HepG2 (cell line): ENCODE measurements around the gene DCLRE1C.

ENCODE experiments used
- DNMT3B ChIP-seq: conservative IDR thresholded peaks from 2 replicates; pipeline ENCODE4 v1.6.1; 2016; ENCODE audit warnings: missing biosample characterization, control low read depth
- JUN ChIP-seq: sonication (generic); formaldehyde crosslinking; IDR thresholded peaks from 2 replicates; pipeline ENCODE4 v1.4.0; 2020; ENCODE audit warnings: mild to moderate bottlenecking, missing genetic modification reagents
- JUND ChIP-seq: sonication (generic); formaldehyde crosslinking; IDR thresholded peaks from 2 replicates; pipeline ENCODE4 v1.8.0; 2022; ENCODE audit warnings: mild to moderate bottlenecking, missing genetic modification reagents
- MATR3 ChIP-seq: sonication (generic); formaldehyde crosslinking; IDR thresholded peaks from 2 replicates; pipeline ENCODE4 v1.4.0; 2020; ENCODE audit warnings: missing genetic modification reagents
- MYC ChIP-seq: sonication (generic); formaldehyde crosslinking; IDR thresholded peaks from 2 replicates; pipeline ENCODE4 v1.9.0; 2021; ENCODE audit warnings: missing genetic modification reagents, borderline replicate concordance
- POLR2A ChIP-seq, 2 experiments: IDR thresholded peaks; 2 replicates each; pipeline ENCODE4 v1.6.1; 2011; ENCODE audit warnings: low read depth in 2 of 2, low read length in 2 of 2, mild to moderate bottlenecking in 1 of 2, moderate library complexity in 1 of 2; ENCODE audit not compliant: insufficient read depth in 1 of 2
- SP2 ChIP-seq: sonication (generic); formaldehyde crosslinking; IDR thresholded peaks from 2 replicates; pipeline ENCODE4 v1.5.1; 2020; ENCODE audit warnings: mild to moderate bottlenecking, missing genetic modification reagents
- TSC22D2 ChIP-seq: sonication (generic); formaldehyde crosslinking; IDR thresholded peaks from 2 replicates; pipeline ENCODE4 v1.5.1; 2020; ENCODE audit warnings: missing genetic modification reagents, mild to moderate bottlenecking, borderline replicate concordance
- ZNF121 ChIP-seq: sonication (generic); formaldehyde crosslinking; IDR thresholded peaks from 2 replicates; pipeline ENCODE4 v1.5.0; 2020; ENCODE audit warnings: mild to moderate bottlenecking, missing genetic modification reagents
- ZNF331 ChIP-seq: sonication (generic); formaldehyde crosslinking; IDR thresholded peaks from 2 replicates; pipeline ENCODE4 v1.4.0; 2020; ENCODE audit warnings: missing genetic modification reagents
- ZNF619 ChIP-seq: sonication (generic); formaldehyde crosslinking; IDR thresholded peaks from 2 replicates; pipeline ENCODE4 v1.4.0; 2020; ENCODE audit warnings: mild to moderate bottlenecking, missing genetic modification reagents
- ZNF629 ChIP-seq: sonication (generic); formaldehyde crosslinking; conservative IDR thresholded peaks from 2 replicates; pipeline ENCODE4 v1.5.0; 2020; ENCODE audit warnings: missing genetic modification reagents
- TF ChIP-seq, protein P1 (sequence below): sonication (generic); formaldehyde crosslinking; IDR thresholded peaks from 2 replicates; pipeline ENCODE4 v1.4.0; 2020; ENCODE audit warnings: missing genetic modification reagents, borderline replicate concordance
- TF ChIP-seq, protein P2 (sequence below): sonication (generic); formaldehyde crosslinking; IDR thresholded peaks from 2 replicates; pipeline ENCODE4 v1.9.0; 2022; ENCODE audit warnings: missing genetic modification reagents, mild to moderate bottlenecking, borderline replicate concordance

DNA sequence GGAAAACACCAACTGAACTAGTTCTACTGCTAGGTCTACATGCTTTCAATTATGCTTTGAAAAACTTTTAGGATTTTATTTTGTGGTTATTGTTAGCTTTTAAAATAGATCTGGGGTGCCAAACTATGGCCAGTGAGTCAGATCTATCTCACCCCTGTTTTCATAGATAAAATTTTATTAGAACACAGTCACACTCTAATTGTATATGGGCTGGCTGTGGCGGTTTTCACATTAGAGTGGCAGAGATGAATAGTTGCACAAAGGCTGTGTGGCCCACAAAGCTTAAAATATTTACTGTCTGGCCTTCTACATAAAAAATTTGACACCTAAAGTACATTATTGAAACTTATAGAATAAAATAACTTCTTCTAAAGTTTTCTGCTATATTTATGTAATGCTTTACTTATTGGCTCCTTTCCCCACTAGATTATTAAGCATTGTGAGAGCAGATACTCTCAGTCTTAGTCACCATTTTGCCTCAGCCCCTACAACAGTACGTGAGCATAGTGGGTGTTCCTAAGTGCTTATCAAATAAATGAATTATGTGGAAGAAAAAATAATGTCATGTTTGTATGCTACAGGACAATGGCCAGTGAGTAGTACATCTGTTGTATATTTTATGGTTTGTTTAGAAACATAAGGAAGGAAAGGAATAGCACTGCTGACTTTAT is 80.7 kb downstream of the DCLRE1C start:
- TF ChIP-seq JUND (no peak), ZNF629 (no peak), SP2 (CRISPR knock-in tag) (no peak), POLR2A (IDR thresholded peaks at IDR 0.05; ENCODE audit: insufficient read depth in 1 of 2, low read depth in 2 of 2, low read length in 2 of 2) (no peak), TSC22D2 (no peak), JUN (CRISPR knock-in tag) (no peak), ZNF331 (no peak), MYC (CRISPR knock-in tag) (no peak), MATR3 (CRISPR knock-in tag) (no peak), ZNF619 (CRISPR knock-in tag) (no peak), ZNF121 (CRISPR knock-in tag) (no peak), DNMT3B (CRISPR knock-in tag) (no peak)
- TF ChIP-seq, protein P1, sequence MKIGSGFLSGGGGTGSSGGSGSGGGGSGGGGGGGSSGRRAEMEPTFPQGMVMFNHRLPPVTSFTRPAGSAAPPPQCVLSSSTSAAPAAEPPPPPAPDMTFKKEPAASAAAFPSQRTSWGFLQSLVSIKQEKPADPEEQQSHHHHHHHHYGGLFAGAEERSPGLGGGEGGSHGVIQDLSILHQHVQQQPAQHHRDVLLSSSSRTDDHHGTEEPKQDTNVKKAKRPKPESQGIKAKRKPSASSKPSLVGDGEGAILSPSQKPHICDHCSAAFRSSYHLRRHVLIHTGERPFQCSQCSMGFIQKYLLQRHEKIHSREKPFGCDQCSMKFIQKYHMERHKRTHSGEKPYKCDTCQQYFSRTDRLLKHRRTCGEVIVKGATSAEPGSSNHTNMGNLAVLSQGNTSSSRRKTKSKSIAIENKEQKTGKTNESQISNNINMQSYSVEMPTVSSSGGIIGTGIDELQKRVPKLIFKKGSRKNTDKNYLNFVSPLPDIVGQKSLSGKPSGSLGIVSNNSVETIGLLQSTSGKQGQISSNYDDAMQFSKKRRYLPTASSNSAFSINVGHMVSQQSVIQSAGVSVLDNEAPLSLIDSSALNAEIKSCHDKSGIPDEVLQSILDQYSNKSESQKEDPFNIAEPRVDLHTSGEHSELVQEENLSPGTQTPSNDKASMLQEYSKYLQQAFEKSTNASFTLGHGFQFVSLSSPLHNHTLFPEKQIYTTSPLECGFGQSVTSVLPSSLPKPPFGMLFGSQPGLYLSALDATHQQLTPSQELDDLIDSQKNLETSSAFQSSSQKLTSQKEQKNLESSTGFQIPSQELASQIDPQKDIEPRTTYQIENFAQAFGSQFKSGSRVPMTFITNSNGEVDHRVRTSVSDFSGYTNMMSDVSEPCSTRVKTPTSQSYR (CRISPR knock-in tag), result no peak
- TF ChIP-seq, protein P2, sequence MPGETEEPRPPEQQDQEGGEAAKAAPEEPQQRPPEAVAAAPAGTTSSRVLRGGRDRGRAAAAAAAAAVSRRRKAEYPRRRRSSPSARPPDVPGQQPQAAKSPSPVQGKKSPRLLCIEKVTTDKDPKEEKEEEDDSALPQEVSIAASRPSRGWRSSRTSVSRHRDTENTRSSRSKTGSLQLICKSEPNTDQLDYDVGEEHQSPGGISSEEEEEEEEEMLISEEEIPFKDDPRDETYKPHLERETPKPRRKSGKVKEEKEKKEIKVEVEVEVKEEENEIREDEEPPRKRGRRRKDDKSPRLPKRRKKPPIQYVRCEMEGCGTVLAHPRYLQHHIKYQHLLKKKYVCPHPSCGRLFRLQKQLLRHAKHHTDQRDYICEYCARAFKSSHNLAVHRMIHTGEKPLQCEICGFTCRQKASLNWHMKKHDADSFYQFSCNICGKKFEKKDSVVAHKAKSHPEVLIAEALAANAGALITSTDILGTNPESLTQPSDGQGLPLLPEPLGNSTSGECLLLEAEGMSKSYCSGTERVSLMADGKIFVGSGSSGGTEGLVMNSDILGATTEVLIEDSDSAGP (CRISPR knock-in tag), result no peak
